EH (cell line): ENCODE data around the gene LSM4.

Experiments
- DNase-seq: peaks from one replicate; pipeline ENCODE4 v3.0.0-alpha.2; 2015; ENCODE audit warnings: low read depth

LSM4 gene

DNA sequence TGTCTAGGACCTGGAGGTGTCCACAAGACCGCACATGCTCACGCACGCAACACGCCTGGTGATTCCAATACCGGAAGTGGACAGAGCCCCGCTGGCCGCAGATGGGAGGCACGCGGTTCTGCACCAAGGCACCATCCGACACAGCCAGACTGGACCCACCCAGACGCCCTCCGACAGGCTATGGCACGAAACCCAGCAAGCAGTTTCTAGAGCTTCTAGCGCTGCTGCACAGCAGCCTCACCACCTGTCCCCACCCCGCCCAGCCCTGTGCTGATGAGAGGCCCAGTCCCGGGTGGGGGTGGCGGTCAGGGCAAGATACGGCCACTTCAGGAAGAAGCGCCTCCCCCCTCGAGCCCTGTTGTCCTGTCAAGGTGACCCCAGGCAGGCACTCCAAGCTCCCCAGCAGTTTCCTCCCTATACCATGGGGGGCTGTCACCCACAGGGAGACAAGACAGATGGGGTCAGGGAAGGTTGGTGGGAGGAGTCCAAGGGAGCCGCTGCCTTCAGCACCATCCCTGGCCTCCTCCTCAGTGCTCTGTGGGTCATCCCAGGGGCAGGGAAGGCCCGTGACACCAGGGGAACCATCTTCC, 11.3 kb downstream of the LSM4 start:
- no peak for DNase-seq

DNA sequence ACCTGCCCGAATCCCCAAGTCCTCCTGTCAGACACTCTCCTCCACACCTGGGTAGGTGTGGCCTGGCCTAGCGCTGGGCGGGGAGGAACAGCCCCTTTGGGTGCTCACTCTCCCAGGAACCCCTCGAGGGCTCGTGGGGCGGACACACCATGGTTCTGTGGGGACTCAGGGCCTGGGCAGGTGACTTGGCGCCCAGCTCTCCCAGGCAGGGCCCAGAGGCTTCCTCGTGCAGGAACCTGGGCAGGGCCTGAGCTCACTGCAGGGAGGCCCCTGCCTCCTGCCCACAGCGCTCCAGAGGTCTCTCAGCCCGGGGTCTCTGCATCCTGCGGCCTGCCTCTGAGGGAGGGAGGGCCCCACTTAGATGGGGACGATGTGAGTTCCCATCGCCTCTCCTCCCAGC, 11.9 kb downstream of the LSM4 start:
- no peak for DNase-seq

GRCh38 chr19:18310118-18310909, 12.6 kb downstream of the LSM4 start:
- DNase-seq: no peak

DNA sequence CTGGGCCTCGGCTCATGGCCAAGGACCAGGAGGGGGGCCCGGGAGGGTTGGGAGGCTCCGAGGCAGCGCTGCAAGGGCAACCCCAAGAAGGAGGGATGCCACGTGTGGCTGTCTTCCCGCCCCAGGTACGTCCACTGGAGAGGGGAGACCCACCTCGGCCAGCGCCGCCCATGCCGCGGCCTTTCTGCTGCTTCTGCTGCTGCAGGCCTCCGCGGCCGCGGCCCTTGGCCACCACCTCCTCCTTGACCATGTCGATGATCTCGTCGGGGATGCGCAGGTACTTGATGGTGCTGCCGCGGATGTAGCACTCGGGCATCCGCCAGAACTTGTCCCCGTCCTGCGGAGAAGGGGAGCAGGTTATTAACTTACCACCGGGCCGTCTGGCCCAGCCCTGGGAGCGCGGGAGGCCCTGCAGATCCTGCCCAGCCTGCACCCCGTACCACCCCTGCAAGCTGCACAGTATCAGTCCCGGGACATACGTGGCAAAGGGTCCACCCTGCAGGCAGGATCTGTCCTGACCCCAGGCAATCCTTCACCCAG, 13.3 kb downstream of the LSM4 start:
- no peak for DNase-seq

- DNase-seq: no peak
Measured at GRCh38 chr19:18308948-18309325, 13.9 kb downstream of the LSM4 start.

DNA sequence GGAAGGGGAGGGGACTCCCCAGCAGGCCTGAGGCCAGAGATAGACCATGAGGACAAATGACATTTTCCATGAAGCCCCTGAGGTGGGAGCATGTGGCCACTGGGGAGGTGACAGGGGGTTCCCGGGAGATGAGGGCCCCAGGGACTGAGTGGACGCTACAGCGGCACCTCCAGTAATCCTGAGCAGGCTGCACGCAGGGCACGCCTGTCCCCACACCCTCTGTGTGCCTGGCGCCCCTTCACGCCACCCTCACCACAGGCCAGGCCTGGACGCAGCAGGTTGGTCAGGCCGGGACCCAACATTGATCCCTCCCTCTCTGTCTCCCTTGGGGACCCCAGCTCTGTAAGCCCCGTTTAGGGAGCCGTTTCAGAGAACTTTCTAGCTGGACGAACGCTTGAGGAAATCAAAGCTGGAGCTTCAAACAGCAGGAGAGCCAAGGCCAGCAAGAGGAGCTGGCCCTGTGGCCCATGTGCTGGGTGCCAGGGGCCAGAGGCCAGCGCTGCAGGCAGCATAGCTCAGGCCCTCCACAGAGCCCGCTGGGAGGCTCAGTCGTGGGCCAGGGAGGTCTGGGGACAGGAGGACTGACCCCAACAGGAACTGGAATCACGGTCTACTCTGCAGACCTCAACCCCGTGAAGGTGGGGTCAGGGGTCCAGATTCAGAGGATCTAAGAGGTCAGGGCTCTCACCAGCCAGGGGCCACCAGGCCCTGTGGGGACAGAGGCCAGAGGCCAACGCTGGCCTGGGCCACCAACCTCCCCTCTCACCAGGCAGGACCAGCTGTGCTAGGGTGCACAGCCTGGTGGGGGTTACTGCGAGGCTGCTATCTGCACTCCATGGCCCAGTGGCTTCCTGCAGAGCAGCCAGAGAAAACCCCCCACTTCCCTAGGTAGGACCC, 14.6 kb downstream of the LSM4 start:
- no peak for DNase-seq

DNA sequence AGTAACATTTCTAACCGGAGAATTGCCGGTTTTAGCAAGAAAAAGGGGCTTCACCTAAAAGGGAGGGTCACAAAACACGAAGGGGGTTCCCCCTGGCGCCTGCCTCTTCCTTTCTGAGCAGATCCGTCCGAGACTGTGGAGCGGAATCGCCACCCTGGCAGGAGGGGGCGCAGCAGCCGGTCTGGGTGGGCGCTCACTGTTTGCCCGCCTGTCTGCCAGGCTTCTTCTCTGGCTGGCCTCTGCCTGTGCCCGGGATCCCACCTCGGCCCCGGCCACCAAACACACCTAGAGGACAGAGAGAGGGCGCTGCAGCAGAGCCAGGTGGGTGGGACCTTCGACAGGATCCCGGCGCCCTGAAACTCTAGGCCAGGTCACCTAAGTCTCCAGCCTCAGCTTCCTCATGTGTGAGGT, 15.6 kb downstream of the LSM4 start:
- no peak for DNase-seq

GRCh38 chr19:18306888-18307260, 16.0 kb downstream of the LSM4 start:
- DNase-seq: no peak

GRCh38 chr19:18306209-18306887, 16.5 kb downstream of the LSM4 start:
- DNase-seq: no peak

DNA sequence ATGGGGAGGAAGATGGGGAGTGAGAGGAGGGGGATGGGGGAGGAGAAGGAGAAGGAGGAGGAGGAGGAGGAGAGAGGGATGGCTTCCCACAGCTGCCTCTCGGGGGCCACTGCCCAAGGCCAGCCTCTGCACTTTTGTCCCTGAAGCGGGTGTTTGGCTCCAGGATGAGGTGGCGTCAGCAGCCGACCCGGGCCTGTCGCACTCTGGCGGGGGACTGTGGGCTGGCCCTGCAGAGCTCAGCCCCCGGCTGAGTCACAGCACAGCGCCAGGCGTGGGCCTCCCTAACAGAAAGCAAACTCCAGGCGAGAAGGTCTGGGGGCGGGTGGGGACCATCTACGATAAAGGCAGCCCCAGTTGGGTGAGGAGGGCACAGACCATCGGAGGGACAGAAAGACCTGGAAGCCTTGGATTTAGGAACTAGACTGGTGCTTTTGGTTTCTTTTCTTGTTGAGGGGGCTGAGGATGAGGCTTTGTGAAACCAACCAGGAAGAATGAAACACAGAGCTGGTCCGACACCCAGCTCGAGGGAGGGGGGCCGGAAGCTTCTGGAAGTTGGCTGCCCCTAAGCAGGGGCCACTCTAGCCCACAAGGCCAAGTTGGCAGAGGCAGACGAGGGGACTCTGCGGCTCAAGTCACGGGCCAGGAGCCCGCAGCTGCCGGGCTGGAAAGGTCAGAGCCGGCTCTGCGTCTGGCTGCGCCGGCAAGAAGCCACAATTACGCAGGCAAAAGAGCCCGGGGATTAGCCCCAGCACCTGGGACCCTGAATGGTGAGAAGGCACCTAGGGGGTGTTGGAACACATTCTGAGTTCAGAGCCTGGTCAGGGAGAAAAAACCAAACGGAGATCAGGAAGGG, 18.2 kb downstream of the LSM4 start:
- peak; percentile 89 for DNase-seq

DNA sequence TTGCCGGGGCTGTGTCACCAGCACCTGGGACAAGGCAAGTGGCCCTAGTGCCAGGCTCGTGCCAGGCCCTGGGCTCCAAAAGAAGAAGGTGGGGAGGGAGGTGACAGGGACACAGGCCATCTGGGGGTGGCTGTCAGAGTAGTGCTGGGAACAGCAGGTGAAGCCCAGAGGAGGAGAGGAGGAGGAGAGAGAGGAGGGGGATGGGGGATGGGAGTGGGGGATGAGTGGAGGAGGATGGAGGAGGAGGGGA, 18.7 kb downstream of the LSM4 start:
- peak; percentile 18 for DNase-seq

- no peak for DNase-seq
Measured at GRCh38 chr19:18301718-18302111, 21.2 kb downstream of the LSM4 start.

GRCh38 chr19:18300930-18301717, 21.8 kb downstream of the LSM4 start:
- peak; percentile 86 for DNase-seq

DNA sequence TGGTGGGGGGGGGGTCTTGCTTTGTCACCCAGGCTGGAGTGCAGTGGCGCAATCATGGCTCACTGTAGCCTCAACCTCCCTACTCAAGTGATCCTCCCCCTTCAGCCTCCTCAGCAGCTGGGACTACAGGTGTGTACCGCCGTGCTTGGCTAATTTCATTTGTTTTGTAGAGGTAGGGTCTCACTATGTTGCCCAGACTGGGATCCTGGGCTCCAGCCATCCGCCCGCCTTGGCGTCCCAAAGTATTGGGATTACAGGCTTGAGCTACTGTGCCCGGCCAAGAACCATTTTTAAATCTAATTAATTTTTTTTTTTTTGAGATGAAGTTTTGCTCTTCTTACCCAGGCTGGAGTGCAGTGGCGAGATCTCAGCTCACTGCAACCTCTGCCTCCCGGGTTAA, 23.2 kb downstream of the LSM4 start:
- no peak for DNase-seq

GRCh38 chr19:18298601-18299000, 24.3 kb downstream of the LSM4 start:
- peak; percentile 38 for DNase-seq

- DNase-seq: peak; percentile 65
Measured at GRCh38 chr19:18297308-18297707, 25.6 kb downstream of the LSM4 start.

GRCh38 chr19:18295034-18295451, 27.8 kb downstream of the LSM4 start:
- no peak for DNase-seq

DNA sequence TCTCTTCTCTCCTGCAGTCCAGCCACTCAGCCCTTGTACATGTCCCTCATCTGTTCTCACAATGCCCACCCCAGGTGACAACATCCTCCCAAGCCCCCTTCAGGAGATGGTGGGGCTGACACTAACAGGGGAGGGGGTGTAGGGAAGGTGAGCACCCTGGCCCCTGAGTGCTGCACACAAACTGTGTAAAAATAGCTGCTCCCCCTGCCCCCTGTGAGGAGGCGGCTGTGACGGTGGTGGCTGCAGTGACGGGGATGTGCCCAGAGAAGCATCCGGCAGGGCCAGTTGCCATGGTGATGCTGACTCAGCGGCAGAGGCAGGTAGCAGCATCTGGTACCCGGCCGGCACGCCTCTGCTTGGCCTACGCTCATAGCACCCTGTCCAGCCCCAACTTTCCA, 28.4 kb downstream of the LSM4 start:
- no peak for DNase-seq

DNA sequence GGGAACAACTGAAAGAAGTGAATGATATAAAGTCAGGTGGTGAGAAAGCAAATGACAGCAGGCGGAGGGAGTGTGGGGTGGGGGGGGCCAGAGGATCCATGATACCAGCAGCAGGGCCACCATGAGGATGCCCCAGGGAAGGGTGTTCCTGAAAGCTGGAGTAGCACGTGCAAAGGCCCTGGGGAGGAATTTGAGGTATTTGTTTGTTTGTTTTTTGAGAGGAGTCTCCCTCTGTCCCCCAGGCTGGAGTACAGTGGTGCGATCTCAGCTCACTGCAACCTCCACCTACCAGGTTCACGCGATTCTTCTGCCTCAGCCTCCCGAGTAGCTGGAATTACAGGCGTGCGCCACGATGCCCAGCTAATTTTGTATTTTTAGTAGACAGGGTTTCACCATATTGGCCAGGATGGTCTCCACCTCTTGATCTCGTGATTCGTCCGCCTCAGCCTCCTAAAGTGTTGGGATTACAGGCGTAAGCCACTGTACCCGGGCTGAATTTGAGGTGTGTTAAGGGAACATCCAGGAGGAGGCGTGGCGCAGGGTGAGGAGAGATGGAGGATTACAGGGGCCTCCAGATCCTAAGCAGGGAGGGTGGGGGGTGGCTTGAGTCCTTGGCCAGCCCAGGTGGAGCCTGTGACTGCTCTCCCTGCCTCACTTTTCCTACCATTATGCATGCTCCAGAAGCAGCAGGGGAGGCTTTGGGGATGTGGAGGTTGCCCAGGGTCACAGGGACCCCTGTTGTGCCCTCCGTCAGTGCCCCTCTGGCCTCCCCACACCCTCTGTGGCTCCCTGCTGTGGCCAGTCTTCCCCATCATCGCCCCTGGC, 29.0 kb downstream of the LSM4 start:
- no peak for DNase-seq
